HG03469 (cell line): ENCODE results near the gene NRP1.

Experiments used
- ATAC-seq: cut with Tn5 transposase; IDR thresholded peaks from one replicate; pipeline ENCODE4 v1.9.1; 2021; ENCODE audit warnings: mild to moderate bottlenecking, moderate library complexity, moderate number of reproducible peaks; ENCODE audit not compliant: unreplicated experiment

NRP1 gene

GRCh38 chr10:33293531-33294170 lies 40.8 kb downstream of the NRP1 start:
- ATAC-seq: no peak

- no peak for ATAC-seq
These were observed 41.4 kb downstream of the NRP1 start for GRCh38 chr10:33293076-33293475.

GRCh38 chr10:33291053-33291592 lies 43.3 kb downstream of the NRP1 start:
- no peak for ATAC-seq

- no peak for ATAC-seq
These were observed 44.0 kb downstream of the NRP1 start for GRCh38 chr10:33290321-33291052.

- no peak for ATAC-seq
These were observed 44.7 kb downstream of the NRP1 start for GRCh38 chr10:33289776-33290175.

GRCh38 chr10:33288127-33288526 lies 46.3 kb downstream of the NRP1 start:
- no peak for ATAC-seq

- ATAC-seq: no peak
These were observed 47.4 kb downstream of the NRP1 start for GRCh38 chr10:33287112-33287511.

GRCh38 chr10:33286157-33286934 lies 48.1 kb downstream of the NRP1 start:
- ATAC-seq: no peak

- no peak for ATAC-seq
These were observed 49.5 kb downstream of the NRP1 start for GRCh38 chr10:33284945-33285344.

- no peak for ATAC-seq
These were observed 54.5 kb downstream of the NRP1 start for GRCh38 chr10:33279811-33280602.

GRCh38 chr10:33279276-33279675 lies 55.2 kb downstream of the NRP1 start:
- ATAC-seq: no peak

- no peak for ATAC-seq
These were observed 56.3 kb downstream of the NRP1 start for GRCh38 chr10:33278198-33278597.

GRCh38 chr10:33277135-33277536 lies 57.3 kb downstream of the NRP1 start:
- no peak for ATAC-seq

- no peak for ATAC-seq
These were observed 58.1 kb downstream of the NRP1 start for GRCh38 chr10:33276282-33276923.

- no peak for ATAC-seq
These were observed 60.2 kb downstream of the NRP1 start for GRCh38 chr10:33274096-33274785.

GRCh38 chr10:33273295-33274002 lies 61.0 kb downstream of the NRP1 start:
- no peak for ATAC-seq

GRCh38 chr10:33272635-33273034 lies 61.8 kb downstream of the NRP1 start:
- no peak for ATAC-seq

GRCh38 chr10:33271969-33272583 lies 62.4 kb downstream of the NRP1 start:
- ATAC-seq: no peak

GRCh38 chr10:33270971-33271370 lies 63.5 kb downstream of the NRP1 start:
- no peak for ATAC-seq
